Chondrocyte (in vitro differentiated cells): ENCODE measurements around the gene NPHP4. TPM values are rescaled to one million over a fixed set of nuclear protein-coding genes. Genes with fewer than 3 reads are reported as not detected.

ENCODE experiments used
- DNase-seq: peaks from one replicate; pipeline ENCODE4 v3.0.0; 2021; ENCODE audit warnings: mixed read lengths, low spot score
- H3K27ac Mint-ChIP-seq: one replicate; pipeline ENCODE4 v1.8.0; 2021; ENCODE audit warnings: mild to moderate bottlenecking, moderate library complexity, mixed read lengths; ENCODE audit not compliant: unreplicated experiment
- H3K27me3 Mint-ChIP-seq: 2 replicates; pipeline ENCODE4 v1.8.0; 2021; ENCODE audit warnings: low read depth, mixed read lengths
- H3K36me3 Mint-ChIP-seq: 2 replicates; pipeline ENCODE4 v1.8.0; 2021; ENCODE audit warnings: low read depth, mixed read lengths
- H3K4me1 Mint-ChIP-seq: 2 replicates; pipeline ENCODE4 v1.8.0; 2021; ENCODE audit warnings: low read depth, mild to moderate bottlenecking, mixed read lengths
- H3K4me3 Mint-ChIP-seq: one replicate; pipeline ENCODE4 v1.8.0; 2021; ENCODE audit warnings: mild to moderate bottlenecking, moderate library complexity, mixed read lengths; ENCODE audit not compliant: unreplicated experiment
- H3K9me3 Mint-ChIP-seq: 2 replicates; pipeline ENCODE4 v1.8.0; 2021; ENCODE audit warnings: low read depth, mixed read lengths
- total RNA-seq: library from RNA; stranded (reverse); gene quantifications from 3 replicates; pipeline ENCODE4 v1.2.1, GENCODE V29; 2021
- TF ChIP-seq, protein P1 (sequence below): fragments of 200-600 bp; sonication (generic); IDR thresholded peaks from 2 replicates; pipeline ENCODE4 v1.5.0; 2021; ENCODE audit warnings: antibody characterized with exemption, mild to moderate bottlenecking, moderate library complexity

Gene NPHP4
- total RNA-seq, 1 donor from 2014 or later: 8.7 TPM

DNA sequence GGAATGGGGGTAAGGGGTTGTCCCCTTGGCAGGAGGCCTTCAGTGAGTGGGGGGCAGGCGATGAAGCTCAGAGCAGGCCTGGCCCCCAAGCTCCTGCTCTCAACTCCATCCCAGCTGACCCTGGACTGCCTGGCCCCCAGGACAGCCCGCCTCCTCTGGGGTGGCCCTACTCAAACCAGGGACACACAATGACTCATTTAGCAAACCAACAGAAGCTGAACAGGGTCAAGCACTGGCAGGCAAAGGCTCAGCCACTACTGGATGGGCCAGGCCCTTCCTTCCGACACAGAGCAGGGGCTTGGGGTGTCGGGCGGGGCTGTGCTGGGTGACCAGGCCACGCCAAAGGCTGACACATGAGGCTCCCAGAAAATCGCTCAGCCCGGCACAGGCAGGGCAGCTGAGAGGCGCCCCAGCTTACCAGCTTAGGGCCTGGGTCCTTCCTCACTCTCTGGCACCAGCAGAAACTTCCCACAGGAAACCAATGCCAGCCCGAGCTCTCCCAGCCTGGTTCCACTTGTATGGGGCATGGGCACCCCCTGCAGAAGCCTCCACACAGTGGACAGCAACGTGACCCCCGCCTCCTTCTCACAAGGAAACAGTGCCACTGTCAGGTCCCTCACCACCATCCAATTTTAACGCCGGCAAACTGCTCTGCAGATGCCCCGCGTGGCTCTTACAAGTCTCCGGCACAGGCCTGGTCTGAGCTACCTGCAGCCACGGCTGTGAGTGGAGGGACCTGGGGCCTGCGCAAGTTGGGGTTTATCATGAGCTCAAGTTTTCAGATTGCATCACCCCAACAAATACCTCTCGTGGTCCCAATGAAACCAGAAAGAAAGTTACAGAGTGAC, 114.3 kb downstream of the NPHP4 start:
- no peak overlapping the region for H3K27ac Mint-ChIP-seq
- H3K4me3 Mint-ChIP-seq: no peak overlapping the region
- no peaks in the 10 kb centered on the region for H3K4me1 Mint-ChIP-seq
- peak; percentile 68 for DNase-seq
- H3K27me3 Mint-ChIP-seq: no peaks in the 10 kb centered on the region
- TF ChIP-seq, protein P1, sequence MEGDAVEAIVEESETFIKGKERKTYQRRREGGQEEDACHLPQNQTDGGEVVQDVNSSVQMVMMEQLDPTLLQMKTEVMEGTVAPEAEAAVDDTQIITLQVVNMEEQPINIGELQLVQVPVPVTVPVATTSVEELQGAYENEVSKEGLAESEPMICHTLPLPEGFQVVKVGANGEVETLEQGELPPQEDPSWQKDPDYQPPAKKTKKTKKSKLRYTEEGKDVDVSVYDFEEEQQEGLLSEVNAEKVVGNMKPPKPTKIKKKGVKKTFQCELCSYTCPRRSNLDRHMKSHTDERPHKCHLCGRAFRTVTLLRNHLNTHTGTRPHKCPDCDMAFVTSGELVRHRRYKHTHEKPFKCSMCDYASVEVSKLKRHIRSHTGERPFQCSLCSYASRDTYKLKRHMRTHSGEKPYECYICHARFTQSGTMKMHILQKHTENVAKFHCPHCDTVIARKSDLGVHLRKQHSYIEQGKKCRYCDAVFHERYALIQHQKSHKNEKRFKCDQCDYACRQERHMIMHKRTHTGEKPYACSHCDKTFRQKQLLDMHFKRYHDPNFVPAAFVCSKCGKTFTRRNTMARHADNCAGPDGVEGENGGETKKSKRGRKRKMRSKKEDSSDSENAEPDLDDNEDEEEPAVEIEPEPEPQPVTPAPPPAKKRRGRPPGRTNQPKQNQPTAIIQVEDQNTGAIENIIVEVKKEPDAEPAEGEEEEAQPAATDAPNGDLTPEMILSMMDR: no peak
- peaks cover 12% of the 10 kb centered on the region for H3K9me3 Mint-ChIP-seq
- H3K36me3 Mint-ChIP-seq: peaks cover 27% of the 10 kb centered on the region

DNA sequence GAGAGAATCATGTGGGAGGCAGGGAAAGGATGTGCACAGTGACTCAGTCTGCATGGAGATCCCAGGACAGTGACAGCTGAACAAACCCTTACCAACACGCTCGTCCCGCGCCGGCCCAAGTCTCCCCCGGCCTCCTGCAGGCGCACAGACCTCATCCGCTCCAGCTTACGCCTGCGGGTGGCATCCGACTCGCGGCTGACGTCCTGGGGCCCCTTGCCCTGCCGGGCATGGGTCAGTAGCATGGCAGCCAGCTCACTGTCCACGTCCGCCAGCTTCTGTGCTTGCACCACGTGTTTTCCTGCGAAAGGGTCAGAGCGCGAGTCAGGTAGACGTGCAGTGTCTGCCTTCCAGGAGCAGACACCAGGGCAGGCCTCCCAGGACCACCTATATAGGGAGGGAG, 115.2 kb downstream of the NPHP4 start:
- no peak overlapping the region for H3K27ac Mint-ChIP-seq
- H3K4me3 Mint-ChIP-seq: no peak overlapping the region
- TF ChIP-seq, protein P1: no peak
- DNase-seq: no peak
- peaks cover 23% of the 10 kb centered on the region for H3K36me3 Mint-ChIP-seq
- peaks cover 12% of the 10 kb centered on the region for H3K9me3 Mint-ChIP-seq
- no peaks in the 10 kb centered on the region for H3K27me3 Mint-ChIP-seq
- no peaks in the 10 kb centered on the region for H3K4me1 Mint-ChIP-seq

DNA sequence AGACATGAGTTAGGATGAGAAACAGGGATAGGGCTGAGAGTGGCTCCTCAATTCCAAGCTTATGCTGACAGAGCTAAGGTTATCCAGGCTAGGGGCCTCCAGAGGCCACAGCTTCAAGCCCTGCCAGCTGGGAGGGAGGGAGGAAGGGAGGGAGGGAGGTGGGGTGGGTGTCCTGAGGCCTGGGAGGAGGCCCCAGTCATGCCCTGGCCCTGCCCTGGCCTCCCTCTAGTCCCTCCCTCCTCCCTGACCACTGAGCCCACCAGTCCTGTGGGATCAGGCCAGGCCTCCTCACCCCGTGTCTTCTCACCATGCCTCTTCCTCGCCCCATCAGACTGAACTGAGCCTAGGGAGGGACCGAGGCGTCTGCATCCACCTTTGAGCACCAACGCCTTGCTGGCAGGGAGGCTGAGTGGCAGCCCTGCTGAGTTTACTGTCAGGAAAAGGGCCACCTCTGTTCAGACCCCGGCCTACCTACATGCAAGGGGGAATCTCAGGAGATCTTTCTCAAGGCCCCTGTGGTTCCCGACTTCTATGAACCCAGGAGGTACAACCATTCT, 116.1 kb downstream of the NPHP4 start:
- Mint-ChIP-seq H3K4me1 (no peaks in the 10 kb centered on the region), H3K36me3 (peaks cover 26% of the 10 kb centered on the region), H3K9me3 (peaks cover 12% of the 10 kb centered on the region), H3K4me3 (no peak overlapping the region), H3K27me3 (no peaks in the 10 kb centered on the region), H3K27ac (no peak overlapping the region)
- no peak for DNase-seq
- TF ChIP-seq, protein P1: no peak

DNA sequence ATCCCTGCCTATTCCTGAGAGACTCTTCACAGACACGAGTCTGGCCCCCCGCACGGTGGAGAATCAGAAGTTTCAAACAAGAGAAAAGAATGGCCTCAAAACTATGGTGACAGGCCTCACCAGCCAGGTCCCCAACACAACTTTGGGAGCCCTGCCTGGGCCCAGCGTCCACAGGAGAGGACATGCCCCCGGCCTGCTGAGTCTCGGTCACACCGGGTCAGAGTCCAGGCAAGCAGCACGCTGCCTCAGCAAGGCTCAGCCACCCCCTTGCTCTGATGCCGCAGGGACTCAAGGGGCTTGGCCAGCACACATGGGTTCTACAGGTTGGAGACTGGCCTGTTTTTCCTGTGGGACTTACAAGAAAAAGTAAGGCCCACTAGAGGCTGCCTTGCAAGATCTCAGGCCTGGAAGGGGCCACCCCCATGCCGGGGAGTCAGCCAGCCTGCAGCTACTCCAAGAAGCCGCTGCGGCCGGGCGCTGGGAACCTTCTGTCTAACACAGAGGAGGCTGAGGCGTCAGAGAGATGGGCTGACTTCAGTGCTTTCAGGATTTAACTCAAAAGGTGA, 116.8 kb downstream of the NPHP4 start:
- Mint-ChIP-seq H3K27me3 (no peaks in the 10 kb centered on the region), H3K9me3 (peaks cover 12% of the 10 kb centered on the region), H3K4me1 (no peaks in the 10 kb centered on the region), H3K36me3 (peaks cover 24% of the 10 kb centered on the region), H3K27ac (no peak overlapping the region), H3K4me3 (no peak overlapping the region)
- TF ChIP-seq, protein P1: no peak
- no peak for DNase-seq

DNA sequence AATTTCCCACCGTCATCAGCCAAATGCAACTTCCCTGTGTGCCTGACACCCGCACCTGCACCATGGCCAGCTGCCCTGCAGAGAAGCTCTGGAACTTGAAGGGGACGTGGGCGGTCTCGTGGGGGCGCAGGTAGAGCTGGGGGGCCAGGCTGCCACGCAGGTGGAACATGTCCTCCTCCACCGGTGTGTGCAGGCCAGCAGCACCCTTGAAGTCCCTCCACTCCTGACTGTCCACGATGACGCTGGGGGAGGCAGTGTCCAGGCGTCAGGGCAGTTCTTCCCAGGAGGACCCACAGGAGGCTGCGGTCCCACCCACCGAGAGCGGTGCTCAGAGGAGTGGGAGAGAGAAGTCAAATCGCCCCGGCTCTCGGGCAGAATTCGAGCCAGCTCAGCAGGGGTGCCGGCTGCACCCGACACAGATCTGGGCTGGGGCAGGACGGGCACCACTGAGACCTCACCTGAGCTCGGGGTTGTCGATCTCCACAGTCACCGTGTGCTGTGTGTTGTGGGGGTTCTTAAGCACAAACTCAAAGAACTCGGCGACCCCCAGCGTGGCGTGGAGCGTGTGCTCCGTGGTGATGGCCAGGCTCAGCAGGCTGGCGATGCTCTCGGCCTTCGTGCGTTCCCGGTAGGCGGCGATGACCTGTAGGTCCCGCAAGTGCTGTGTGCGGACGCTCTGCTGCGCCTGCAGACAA, 117.7 kb downstream of the NPHP4 start:
- Mint-ChIP-seq H3K9me3 (peaks cover 7% of the 10 kb centered on the region), H3K36me3 (peaks cover 20% of the 10 kb centered on the region), H3K27ac (no peak overlapping the region), H3K4me1 (no peaks in the 10 kb centered on the region), H3K27me3 (no peaks in the 10 kb centered on the region), H3K4me3 (no peak overlapping the region)
- TF ChIP-seq, protein P1: no peak
- no peak for DNase-seq
